ENCODE data around the gene NSG2.

DNA sequence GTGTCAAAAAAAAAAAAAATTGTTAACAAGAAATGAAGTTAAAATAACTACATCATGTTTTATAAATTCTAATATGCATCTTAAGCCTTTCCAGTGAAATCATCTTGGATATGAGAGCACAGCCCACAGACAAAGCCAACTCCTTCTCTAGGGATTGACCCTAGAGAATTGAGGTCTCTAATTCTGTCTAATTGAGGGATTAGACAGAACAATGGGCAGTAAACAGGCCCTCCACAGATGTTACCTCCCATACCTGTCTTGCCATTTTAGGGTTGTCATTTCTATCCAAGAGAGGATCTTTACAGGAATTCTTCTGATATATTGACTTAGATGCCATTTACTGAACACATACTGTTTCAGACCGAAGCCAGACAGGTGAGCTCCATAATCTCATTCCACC is 42.3 kb downstream of the NSG2 start:
- TF ChIP-seq RAD21 (IDR thresholded peaks at IDR 0.05) (no peak), CTCF (IDR thresholded peaks at IDR 0.05; ENCODE audit: low read depth, low read length, missing input control) (no peak)
